ENCODE data around the gene TTC21A. TPM values are rescaled to one million over a fixed set of nuclear protein-coding genes. Genes with fewer than 3 reads are reported as not detected.

Gene TTC21A
- total RNA-seq, 1 experiment from 2014 or later = 0.95 TPM

GRCh38 chr3:39109086-39109485 is 1.6 kb downstream of the TTC21A start:
- DNase-seq (ENCODE audit: low read depth, low spot score) = no peak
- in situ Hi-C loops (cut with HindIII; ENCODE audit: low pct_unique_long_range_greater_than_20kb, low sequenced_read_pairs) = loop anchor here (25.0 kb wide), 1 partner anchor 178 kb away; the partner anchor contains the start of gene CX3CR1

GRCh38 chr3:39110041-39110639 is 2.7 kb downstream of the TTC21A start:
- in situ Hi-C loops (cut with HindIII; ENCODE audit: low pct_unique_long_range_greater_than_20kb, low sequenced_read_pairs) = loop anchor here (25.0 kb wide), 1 partner anchor 177 kb away; the partner anchor contains the start of gene CX3CR1
- DNase-seq (ENCODE audit: low read depth, low spot score) = peak; percentile 6

GRCh38 chr3:39112113-39112512 is 4.6 kb downstream of the TTC21A start:
- DNase-seq (ENCODE audit: low read depth, low spot score) = no peak
- in situ Hi-C loops (cut with HindIII; ENCODE audit: low pct_unique_long_range_greater_than_20kb, low sequenced_read_pairs) = loop anchor here (25.0 kb wide), 1 partner anchor 175 kb away; the partner anchor contains the start of gene CX3CR1

GRCh38 chr3:39112535-39112934 is 5.1 kb downstream of the TTC21A start:
- in situ Hi-C loops (cut with HindIII; ENCODE audit: low pct_unique_long_range_greater_than_20kb, low sequenced_read_pairs) = loop anchor here (25.0 kb wide), 1 partner anchor 175 kb away; the partner anchor contains the start of gene CX3CR1
- no peak for DNase-seq (ENCODE audit: low read depth, low spot score)

- in situ Hi-C loops (cut with HindIII; ENCODE audit: low pct_unique_long_range_greater_than_20kb, low sequenced_read_pairs) = loop anchor here (25.0 kb wide), 1 partner anchor 174 kb away; the partner anchor contains the start of gene CX3CR1
- DNase-seq (ENCODE audit: low read depth, low spot score) = no peak
Observed at GRCh38 chr3:39113291-39113690, 5.8 kb downstream of the TTC21A start.

- in situ Hi-C loops (cut with HindIII; ENCODE audit: low pct_unique_long_range_greater_than_20kb, low sequenced_read_pairs) = loop anchor here (25.0 kb wide), 1 partner anchor 173 kb away; the partner anchor contains the start of gene CX3CR1
- no peak for DNase-seq (ENCODE audit: low read depth, low spot score)
Observed at GRCh38 chr3:39114456-39114855, 7.0 kb downstream of the TTC21A start.

- no peak for DNase-seq (ENCODE audit: low read depth, low spot score)
- in situ Hi-C loops (cut with HindIII; ENCODE audit: low pct_unique_long_range_greater_than_20kb, low sequenced_read_pairs) = loop anchor here (25.0 kb wide), 1 partner anchor 171 kb away; the partner anchor contains the start of gene CX3CR1
Observed at GRCh38 chr3:39115870-39116269, 8.4 kb downstream of the TTC21A start.

- in situ Hi-C loops (cut with HindIII; ENCODE audit: low pct_unique_long_range_greater_than_20kb, low sequenced_read_pairs) = loop anchor here (25.0 kb wide), 1 partner anchor 169 kb away; the partner anchor contains the start of gene CX3CR1
- no peak for DNase-seq (ENCODE audit: low read depth, low spot score)
Observed at GRCh38 chr3:39118079-39118478, 10.6 kb downstream of the TTC21A start.

GRCh38 chr3:39118931-39119660 is 11.6 kb downstream of the TTC21A start:
- in situ Hi-C loops (cut with HindIII; ENCODE audit: low pct_unique_long_range_greater_than_20kb, low sequenced_read_pairs) = loop anchor here (25.0 kb wide), 1 partner anchor 168 kb away; the partner anchor contains the start of gene CX3CR1
- DNase-seq (ENCODE audit: low read depth, low spot score) = no peak

GRCh38 chr3:39121621-39122020 is 14.1 kb downstream of the TTC21A start:
- in situ Hi-C loops (cut with HindIII; ENCODE audit: low pct_unique_long_range_greater_than_20kb, low sequenced_read_pairs) = loop anchor here (25.0 kb wide), 1 partner anchor 166 kb away; the partner anchor contains the start of gene CX3CR1
- DNase-seq (ENCODE audit: low read depth, low spot score) = no peak

GRCh38 chr3:39122813-39123212 is 15.3 kb downstream of the TTC21A start:
- DNase-seq (ENCODE audit: low read depth, low spot score) = no peak
- in situ Hi-C loops (cut with HindIII; ENCODE audit: low pct_unique_long_range_greater_than_20kb, low sequenced_read_pairs) = loop anchor here (25.0 kb wide), 1 partner anchor 164 kb away; the partner anchor contains the start of gene CX3CR1

GRCh38 chr3:39124876-39125840 is 17.7 kb downstream of the TTC21A start:
- in situ Hi-C loops (cut with HindIII; ENCODE audit: low pct_unique_long_range_greater_than_20kb, low sequenced_read_pairs) = loop anchor here (25.0 kb wide), 1 partner anchor 162 kb away; the partner anchor contains the start of gene CX3CR1

GRCh38 chr3:39125841-39126500 is 18.5 kb downstream of the TTC21A start:
- in situ Hi-C loops (cut with HindIII; ENCODE audit: low pct_unique_long_range_greater_than_20kb, low sequenced_read_pairs) = no loop called here
- no peak for DNase-seq (ENCODE audit: low read depth, low spot score)

More at GRCh38 chr3:39124876-39125840, 17.7 kb downstream of the TTC21A start:
- peak; percentile 50 for DNase-seq (ENCODE audit: low read depth, low spot score)

- DNase-seq (ENCODE audit: low read depth, low spot score) = peak; percentile 71
- in situ Hi-C loops (cut with HindIII; ENCODE audit: low pct_unique_long_range_greater_than_20kb, low sequenced_read_pairs) = no loop called here
Observed at GRCh38 chr3:39126532-39127071, 19.1 kb downstream of the TTC21A start.

GRCh38 chr3:39127269-39127907 is 19.9 kb downstream of the TTC21A start:
- in situ Hi-C loops (cut with HindIII; ENCODE audit: low pct_unique_long_range_greater_than_20kb, low sequenced_read_pairs) = no loop called here
- no peak for DNase-seq (ENCODE audit: low read depth, low spot score)

- DNase-seq (ENCODE audit: low read depth, low spot score) = no peak
- in situ Hi-C loops (cut with HindIII; ENCODE audit: low pct_unique_long_range_greater_than_20kb, low sequenced_read_pairs) = no loop called here
Observed at GRCh38 chr3:39127908-39128304, 20.4 kb downstream of the TTC21A start.

All from SK-MEL-5 (cell line).